Measurements from ENCODE around the gene KIAA0040. TPM values are rescaled to one million over a fixed set of nuclear protein-coding genes. Genes with fewer than 3 reads are reported as not detected.
A peak's percentile ranks its signal among the peaks of the same experiment; 100 is the strongest.

Gene KIAA0040
- total and polyA plus RNA-seq, 2 donors (not counting 1 experiment from before 2014, with no cell fraction given) = 93.6 to 106 TPM

GRCh38 chr1:175147569-175147968, 45.0 kb downstream of the KIAA0040 start:
- H3K9ac ChIP-seq (ENCODE audit: low read length) = no peak overlapping the region
- no peaks in the 10 kb centered on the region for H4K20me1 ChIP-seq (ENCODE audit: control insufficient read depth, insufficient read depth, low read length, poor library complexity, severe bottlenecking)
- intact Hi-C loops (cut with micrococcal nuclease) = no loop called here
- 100% methylated on average over 2 of the region's 5 CpGs for WGBS (ENCODE audit: insufficient coverage)
- H3K27me3 ChIP-seq (replicated peaks in 1 of 4; ENCODE audit: control extremely low read depth in 1 of 4, control insufficient read depth in 3 of 4, insufficient read depth in 4 of 4, low read length in 3 of 4) = peaks cover 0 to 20% (median 7%) of the 10 kb centered on the region in 4 experiments
- no peak overlapping the region for H3K4me3 ChIP-seq (ENCODE audit: control extremely low read depth in 1 of 5, extremely low read depth in 1 of 5, insufficient read depth in 1 of 5, low read depth in 2 of 5, low read length in 4 of 5)
- CTCF ChIA-PET = interaction anchor here (1.1 to 11.2 kb wide), 11 partner anchors 7 to 219 kb away, joined by 3 to 468 read pairs (median 4); no protein-coding TSS in a partner anchor
- H2AFZ ChIP-seq (ENCODE audit: insufficient read depth, low read depth, low read length, poor library complexity, severe bottlenecking) = no peak overlapping the region
- POLR2A ChIA-PET = no interaction called here
- ATAC-seq (ENCODE audit: low read depth) (no peak), DNase-seq (no peak)
- no peaks in the 10 kb centered on the region for H3K79me2 ChIP-seq (ENCODE audit: control insufficient read depth, insufficient read depth, low read length)
- Mint-ChIP-seq H3K4me1 (peaks cover 11% of the 10 kb centered on the region), H3K9me3 (ENCODE audit: insufficient read depth) (no peaks in the 10 kb centered on the region), H3K27ac (no peak overlapping the region), H3K4me3 (no peak overlapping the region), H3K27me3 (peaks cover 28% of the 10 kb centered on the region)
- H3K27ac ChIP-seq (ENCODE audit: low read length in 2 of 2) = no peak overlapping the region
- no peak overlapping the region for H3K4me2 ChIP-seq (replicated peaks; ENCODE audit: low read depth, low read length, poor library complexity, severe bottlenecking)
- no peak for TF ChIP-seq EZH2 (IDR thresholded peaks at IDR 0.05; ENCODE audit: borderline replicate concordance, insufficient read depth, low read depth, low read length, poor library complexity, severe bottlenecking)
- TF ChIP-seq CTCF (IDR thresholded peaks at IDR 0.05) = no peak
- H3K9me3 ChIP-seq (ENCODE audit: control extremely low read depth in 1 of 3, control insufficient read depth in 2 of 3, insufficient read depth in 1 of 3, low read length in 2 of 3) = peaks cover 0 to 6% (median 0%) of the 10 kb centered on the region in 3 donors
- peaks cover 0 to 12% of the 10 kb centered on the region in 2 donors for H3K4me1 ChIP-seq (ENCODE audit: control insufficient read depth in 2 of 2, insufficient read depth in 2 of 2, low read length in 2 of 2)
- no peaks in the 10 kb centered on the region for H3K36me3 ChIP-seq (replicated peaks in 1 of 2; ENCODE audit: control extremely low read depth in 1 of 2, control insufficient read depth in 1 of 2, extremely low read depth in 1 of 2, insufficient read depth in 2 of 2, low read length in 1 of 2)

GRCh38 chr1:175146529-175147213, 45.9 kb downstream of the KIAA0040 start:
- DNase-seq (peak; percentile 73), ATAC-seq (ENCODE audit: low read depth) (peak; percentile 82)
- ChIA-PET CTCF (interaction anchor here (0.6 to 11.2 kb wide), 42 partner anchors 8 to 1734 kb away, joined by 3 to 468 read pairs (median 4); partner anchors contain the start of genes TNN and TNR), POLR2A (interaction anchor here (0.7 kb wide), 1 partner anchor 8 kb away, joined by 7 read pairs; no protein-coding TSS in a partner anchor)
- H3K4me1 ChIP-seq (ENCODE audit: control insufficient read depth in 2 of 2, insufficient read depth in 2 of 2, low read length in 2 of 2) = peaks cover 0 to 12% of the 10 kb centered on the region in 2 donors
- H3K27me3 Mint-ChIP-seq = peaks cover 27% of the 10 kb centered on the region
- peak overlapping the region; percentile 21 for H3K4me2 ChIP-seq (replicated peaks; ENCODE audit: low read depth, low read length, poor library complexity, severe bottlenecking)
- no peaks in the 10 kb centered on the region for H3K9me3 Mint-ChIP-seq (ENCODE audit: insufficient read depth)
- intact Hi-C loops (cut with micrococcal nuclease) = no loop called here
- WGBS (ENCODE audit: insufficient coverage) = 47% methylated on average over 10 of the region's 21 CpGs
- H4K20me1 ChIP-seq (ENCODE audit: control insufficient read depth, insufficient read depth, low read length, poor library complexity, severe bottlenecking) = no peaks in the 10 kb centered on the region
- H3K27ac ChIP-seq (ENCODE audit: low read length in 2 of 2) = no peak overlapping the region
- peak overlapping the region; percentile 9 for H2AFZ ChIP-seq (ENCODE audit: insufficient read depth, low read depth, low read length, poor library complexity, severe bottlenecking)
- no peaks in the 10 kb centered on the region for H3K79me2 ChIP-seq (ENCODE audit: control insufficient read depth, insufficient read depth, low read length)
- peaks cover 16% of the 10 kb centered on the region for H3K4me1 Mint-ChIP-seq
- H3K27ac Mint-ChIP-seq = peak overlapping the region; percentile 28
- H3K36me3 ChIP-seq (replicated peaks in 1 of 2; ENCODE audit: control extremely low read depth in 1 of 2, control insufficient read depth in 1 of 2, extremely low read depth in 1 of 2, insufficient read depth in 2 of 2, low read length in 1 of 2) = no peaks in the 10 kb centered on the region
- TF ChIP-seq EZH2 (IDR thresholded peaks at IDR 0.05; ENCODE audit: borderline replicate concordance, insufficient read depth, low read depth, low read length, poor library complexity, severe bottlenecking) (no peak), CTCF (IDR thresholded peaks at IDR 0.05) (peak; percentile 91)
- no peak overlapping the region for H3K4me3 Mint-ChIP-seq
- H3K4me3 ChIP-seq (ENCODE audit: control extremely low read depth in 1 of 5, extremely low read depth in 1 of 5, insufficient read depth in 1 of 5, low read depth in 2 of 5, low read length in 4 of 5) = no peak overlapping the region
- peaks cover 0 to 15% (median 7%) of the 10 kb centered on the region in 4 experiments for H3K27me3 ChIP-seq (replicated peaks in 1 of 4; ENCODE audit: control extremely low read depth in 1 of 4, control insufficient read depth in 3 of 4, insufficient read depth in 4 of 4, low read length in 3 of 4)
- no peak overlapping the region for H3K9ac ChIP-seq (ENCODE audit: low read length)
- peaks cover 0 to 6% (median 0%) of the 10 kb centered on the region in 3 donors for H3K9me3 ChIP-seq (ENCODE audit: control extremely low read depth in 1 of 3, control insufficient read depth in 2 of 3, insufficient read depth in 1 of 3, low read length in 2 of 3)

Data from B cell (primary cell).